AG20443 (cell line): Measurements from ENCODE around the gene LTBP4.
A peak's percentile ranks its signal among the peaks of the same experiment; 100 is the strongest.
"Not testable (repeated sequence)": the region's sequence is repeated elsewhere in the genome, so short reads cannot be mapped to it uniquely, and the experiment has no call there.

Experiments
- DNase-seq: peaks from one replicate; pipeline ENCODE4 v3.0.0; 2012; ENCODE audit warnings: low spot score, mixed read lengths

Gene LTBP4

DNA sequence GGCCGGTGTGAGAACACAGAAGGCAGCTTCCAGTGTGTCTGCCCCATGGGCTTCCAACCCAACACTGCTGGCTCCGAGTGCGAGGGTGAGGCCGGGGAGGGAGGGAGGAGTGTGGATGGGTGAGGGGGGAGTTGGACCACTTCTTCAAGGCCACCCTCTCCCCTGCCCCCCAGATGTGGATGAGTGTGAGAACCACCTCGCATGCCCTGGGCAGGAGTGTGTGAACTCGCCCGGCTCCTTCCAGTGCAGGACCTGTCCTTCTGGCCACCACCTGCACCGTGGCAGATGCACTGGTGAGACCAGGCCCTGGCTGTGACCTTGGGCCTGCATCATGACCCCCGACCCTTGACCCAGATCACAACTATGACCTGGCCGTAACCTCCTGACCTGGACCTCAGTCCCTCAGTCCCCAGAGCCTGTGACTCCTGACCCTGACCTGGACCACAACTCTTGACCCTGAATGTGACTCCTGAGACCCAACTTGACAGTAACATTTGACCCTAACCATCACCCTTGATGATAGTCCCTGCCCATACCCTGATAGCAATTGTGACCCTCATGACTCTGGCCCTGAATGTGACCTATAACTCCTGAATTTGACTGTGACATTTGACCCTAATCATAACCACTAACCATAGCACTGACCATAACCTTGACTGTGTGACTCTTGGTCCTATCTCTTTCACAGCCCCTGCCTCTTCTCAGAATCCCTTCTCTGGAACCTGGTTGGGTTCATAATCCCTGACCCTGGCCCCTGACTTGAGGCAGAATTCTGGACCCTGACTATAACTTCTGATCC is 10.9 kb downstream of the LTBP4 start:
- no peak for DNase-seq

DNA sequence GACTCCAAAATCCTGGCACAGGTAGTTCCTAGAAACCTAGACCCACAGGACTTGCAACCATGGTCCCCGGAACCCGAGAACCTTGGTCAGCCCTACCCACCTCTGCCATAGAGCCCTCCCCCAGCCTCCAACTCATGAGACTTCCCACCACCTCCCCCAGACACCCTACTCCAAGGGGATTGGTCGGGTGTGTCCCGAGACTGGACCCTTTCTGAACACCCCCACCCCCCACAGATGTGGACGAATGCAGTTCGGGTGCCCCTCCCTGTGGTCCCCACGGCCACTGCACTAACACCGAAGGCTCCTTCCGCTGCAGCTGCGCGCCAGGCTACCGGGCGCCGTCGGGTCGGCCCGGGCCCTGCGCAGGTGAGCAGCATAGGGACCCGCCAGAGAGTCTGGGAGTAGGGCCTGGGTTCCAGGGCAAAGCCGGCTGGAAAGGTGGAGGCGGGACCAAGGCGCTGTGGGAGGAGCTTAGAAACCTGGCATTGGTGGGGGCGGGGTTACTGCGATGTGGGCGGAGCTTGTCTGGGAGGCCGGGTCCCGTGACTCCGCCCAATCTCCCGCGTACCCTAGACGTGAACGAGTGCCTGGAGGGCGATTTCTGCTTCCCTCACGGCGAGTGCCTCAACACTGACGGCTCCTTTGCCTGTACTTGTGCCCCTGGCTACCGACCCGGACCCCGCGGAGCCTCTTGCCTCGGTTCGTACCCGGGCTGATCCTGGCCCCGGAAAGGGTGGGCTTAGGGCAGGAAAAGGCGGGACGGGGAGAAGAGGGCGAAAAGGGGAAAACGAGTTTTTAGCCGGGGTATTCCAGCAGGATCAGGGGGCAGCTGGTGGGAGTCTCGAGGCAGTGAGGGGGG is 11.9 kb downstream of the LTBP4 start:
- peak; percentile 62 for DNase-seq

DNA sequence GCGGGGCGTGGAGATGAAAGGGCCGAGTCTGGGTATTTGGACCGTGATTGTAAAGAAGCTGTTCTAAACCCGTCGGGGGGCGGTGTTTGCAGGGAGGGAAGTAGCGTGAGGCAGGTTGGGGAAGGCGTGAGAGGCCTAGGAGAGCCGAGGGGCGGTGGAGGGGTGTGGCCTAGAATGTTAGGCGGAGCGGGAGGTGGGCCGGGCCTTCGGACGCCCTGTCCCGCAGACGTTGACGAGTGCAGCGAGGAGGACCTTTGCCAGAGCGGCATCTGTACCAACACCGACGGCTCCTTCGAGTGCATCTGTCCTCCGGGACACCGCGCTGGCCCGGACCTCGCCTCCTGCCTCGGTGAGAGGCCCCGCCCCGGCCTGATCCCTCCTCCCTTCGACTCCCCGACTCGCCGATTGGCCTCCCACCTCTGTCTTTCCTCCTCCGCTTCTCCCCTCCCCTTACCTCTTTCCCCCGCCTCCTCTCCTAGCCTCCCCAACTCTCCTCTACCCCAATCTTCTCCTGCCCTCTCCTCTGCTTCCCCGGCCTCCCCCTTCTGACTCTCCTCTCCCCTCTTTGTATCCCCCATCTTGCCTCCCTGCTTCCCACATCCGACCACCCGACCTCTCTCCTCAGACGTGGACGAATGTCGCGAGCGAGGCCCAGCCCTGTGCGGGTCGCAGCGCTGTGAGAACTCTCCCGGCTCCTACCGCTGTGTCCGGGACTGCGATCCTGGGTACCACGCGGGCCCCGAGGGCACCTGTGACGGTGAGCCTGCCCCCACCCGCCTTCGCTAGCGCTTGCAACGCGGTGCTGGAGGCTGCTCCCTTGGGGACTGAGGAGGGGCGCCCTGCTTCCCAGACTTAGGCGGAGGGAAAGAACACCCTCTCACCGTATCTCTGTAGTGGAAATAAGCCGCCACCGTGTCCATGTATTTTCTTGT is 12.8 kb downstream of the LTBP4 start:
- DNase-seq = peak; percentile 87

DNA sequence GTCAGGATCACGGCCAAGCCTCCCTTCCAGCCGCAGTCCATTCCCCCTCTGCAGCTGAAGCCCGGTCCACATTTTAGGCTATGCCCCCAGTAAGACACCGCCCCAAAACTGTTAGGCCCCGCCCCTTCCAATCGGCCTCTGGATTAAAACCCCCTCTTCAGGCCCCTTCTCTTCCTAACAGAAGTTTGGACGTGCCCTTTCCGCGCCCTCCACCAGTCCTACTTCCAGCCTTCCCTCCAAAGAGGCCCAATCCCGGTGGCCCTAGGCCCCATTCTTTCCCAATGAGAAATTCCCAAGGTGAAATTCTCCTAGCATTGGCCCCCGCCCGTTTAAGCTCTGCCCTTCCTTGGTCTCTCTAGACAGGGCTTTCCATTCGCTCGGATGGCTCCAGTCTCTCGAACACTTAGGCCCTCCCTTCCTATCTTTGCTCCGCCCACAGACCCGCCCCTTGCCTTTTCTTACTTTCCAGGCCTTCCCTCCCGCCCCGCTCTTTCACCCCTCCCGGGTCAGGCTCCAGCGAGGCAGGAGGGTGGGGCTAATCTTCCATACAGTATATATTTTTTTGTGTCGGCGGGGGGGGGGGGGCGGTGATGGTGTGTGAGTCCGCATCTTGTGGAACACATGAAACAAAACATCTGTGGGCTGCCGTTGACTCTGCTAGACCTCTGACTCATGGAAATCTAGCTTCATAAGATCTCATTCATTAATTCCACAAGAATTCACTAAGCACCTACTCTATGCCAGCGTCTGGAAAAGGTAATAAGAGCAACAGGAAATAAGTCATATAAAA is 13.6 kb downstream of the LTBP4 start:
- DNase-seq = peak; percentile 87

- no peak for DNase-seq
Measured at GRCh38 chr19:40616178-40616577, 15.0 kb downstream of the LTBP4 start.

GRCh38 chr19:40616941-40617340 is 15.8 kb downstream of the LTBP4 start:
- no peak for DNase-seq

DNA sequence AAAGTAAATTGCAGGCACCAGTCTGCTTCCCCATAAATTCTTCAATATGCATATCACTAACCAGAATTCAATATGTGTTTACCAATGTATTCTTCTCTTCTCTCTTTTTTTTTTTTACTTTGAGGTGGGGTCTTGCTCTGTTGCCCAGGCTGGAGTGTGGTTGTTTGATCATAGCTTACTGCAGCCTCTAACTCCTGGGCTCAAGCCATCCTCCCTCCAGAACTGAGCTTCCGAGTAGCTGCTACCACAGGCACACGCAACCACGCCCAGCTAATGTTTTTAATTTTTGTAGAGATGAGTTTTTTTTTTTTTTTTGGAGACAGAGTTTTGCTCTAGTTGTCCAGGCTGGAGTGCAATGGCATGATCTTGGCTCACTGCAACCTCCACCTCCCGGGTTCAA is 16.8 kb downstream of the LTBP4 start:
- no peak for DNase-seq

DNA sequence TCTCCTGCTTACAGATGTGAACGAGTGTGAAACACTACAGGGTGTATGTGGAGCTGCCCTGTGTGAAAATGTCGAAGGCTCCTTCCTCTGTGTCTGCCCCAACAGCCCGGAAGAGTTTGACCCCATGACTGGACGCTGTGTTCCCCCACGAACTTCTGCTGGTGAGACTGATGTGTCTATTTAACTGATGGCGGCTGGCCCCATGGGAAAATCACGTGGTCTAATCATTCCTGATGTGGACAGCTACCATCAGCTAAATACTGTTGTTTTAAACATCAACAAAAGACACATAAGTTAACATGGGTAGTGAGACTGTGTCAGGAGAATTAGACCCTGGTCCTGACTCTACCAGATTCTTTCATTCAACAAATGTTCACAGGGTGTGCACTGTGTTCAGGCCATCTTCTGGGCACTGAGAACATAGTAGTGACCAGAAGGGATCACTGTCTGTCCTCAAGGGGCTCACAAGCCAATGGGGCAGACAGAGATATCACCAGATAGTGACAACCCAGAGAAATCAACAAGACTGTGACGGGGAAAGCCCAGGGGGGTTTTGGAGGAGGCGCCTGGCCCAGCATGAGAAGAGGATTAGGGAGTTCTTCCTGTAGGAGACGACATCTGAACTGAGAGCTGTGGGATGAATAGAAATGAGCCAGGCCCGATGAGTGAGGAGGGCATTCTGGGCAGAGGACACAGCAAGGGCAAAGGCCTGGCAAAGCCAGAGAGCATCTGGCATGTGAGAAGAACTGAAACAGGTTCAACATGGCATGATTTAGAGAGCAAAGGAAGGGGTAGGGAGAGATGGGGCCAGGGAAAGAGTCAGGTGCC is 18.4 kb downstream of the LTBP4 start:
- no peak for DNase-seq

- DNase-seq = no peak
Measured at GRCh38 chr19:40620161-40620485, 19.0 kb downstream of the LTBP4 start.

DNA sequence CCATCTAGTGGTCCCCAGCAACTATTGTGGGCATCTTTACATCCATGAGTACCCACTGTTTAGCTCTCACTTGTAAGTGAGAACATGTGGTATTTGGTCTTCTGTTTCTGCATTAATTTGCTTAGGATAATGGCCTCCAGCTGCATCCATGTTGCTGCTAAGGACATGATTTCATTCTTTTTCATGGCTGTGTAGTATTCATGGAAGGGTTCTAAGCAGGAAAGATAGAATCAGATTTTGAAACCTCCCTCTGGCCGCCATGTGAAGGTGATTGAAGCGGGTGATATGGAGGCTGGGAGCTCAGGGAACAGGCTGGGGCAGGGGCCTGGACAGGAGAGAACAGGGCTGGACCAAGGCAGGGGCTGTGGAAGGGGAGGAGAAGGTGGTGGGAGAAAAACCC is 20.1 kb downstream of the LTBP4 start:
- no peak for DNase-seq

DNA sequence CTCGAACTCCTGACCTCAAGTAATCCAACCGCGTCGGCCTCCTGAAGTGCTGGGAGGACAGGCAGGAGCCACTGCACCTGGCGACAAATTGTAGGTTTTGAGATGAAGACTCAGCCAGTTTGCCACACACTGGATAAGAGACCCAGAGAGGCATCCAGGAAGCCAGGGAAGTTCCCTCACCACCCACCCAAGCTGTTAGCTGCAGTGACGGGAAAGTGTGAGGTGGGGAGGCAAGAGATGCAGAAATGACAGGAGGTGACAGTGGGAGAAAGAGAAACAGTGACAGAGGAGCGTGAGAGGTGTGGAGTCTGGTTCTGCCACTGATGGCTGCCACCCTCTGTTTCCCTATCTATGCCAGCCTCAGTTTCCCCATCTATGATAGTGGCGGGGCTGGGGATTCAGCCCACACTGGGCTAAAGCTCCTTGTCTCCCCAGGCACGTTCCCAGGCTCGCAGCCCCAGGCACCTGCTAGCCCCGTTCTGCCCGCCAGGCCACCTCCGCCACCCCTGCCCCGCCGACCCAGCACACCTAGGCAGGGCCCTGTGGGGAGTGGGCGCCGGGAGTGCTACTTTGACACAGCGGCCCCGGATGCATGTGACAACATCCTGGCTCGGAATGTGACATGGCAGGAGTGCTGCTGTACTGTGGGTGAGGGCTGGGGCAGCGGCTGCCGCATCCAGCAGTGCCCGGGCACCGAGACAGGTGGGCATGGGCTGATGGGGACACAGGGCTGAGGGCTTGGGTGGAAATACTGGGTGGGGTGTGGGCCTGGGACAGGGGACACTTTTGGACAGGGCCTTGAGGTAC is 21.0 kb downstream of the LTBP4 start:
- no peak for DNase-seq

- no peak for DNase-seq
Measured at GRCh38 chr19:40622773-40623075, 21.6 kb downstream of the LTBP4 start.

DNA sequence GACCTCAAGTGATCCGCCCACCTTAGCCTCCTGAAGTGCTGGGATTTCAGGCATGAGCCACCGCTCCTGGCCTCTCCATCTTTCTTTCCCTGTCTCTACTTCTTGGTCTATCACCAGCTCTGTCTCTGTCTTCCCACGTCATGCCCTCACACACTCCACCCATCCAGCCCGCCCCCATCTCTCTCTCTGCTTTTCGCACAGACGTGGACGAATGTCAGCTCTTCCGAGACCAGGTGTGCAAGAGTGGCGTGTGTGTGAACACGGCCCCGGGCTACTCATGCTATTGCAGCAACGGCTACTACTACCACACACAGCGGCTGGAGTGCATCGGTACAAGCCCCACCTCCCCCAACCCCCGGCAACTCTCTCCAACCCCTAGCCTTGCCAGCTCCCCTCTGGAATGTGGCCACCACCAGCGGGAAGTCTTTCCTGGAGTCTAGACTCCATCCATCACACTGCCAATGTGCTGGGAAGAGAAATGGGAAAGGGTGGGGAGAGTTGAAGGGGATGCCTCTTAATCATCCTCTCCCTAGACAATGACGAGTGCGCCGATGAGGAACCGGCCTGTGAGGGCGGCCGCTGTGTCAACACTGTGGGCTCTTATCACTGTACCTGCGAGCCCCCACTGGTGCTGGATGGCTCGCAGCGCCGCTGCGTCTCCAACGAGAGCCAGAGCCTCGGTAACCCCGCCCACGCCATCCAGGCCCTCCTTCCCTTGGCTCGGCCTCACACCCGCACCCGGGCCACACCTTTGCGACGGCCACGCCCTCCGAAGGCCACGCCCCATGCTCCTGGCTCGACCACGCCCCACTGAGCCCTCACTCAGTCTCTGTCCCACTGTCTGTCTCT is 22.5 kb downstream of the LTBP4 start:
- DNase-seq = no peak

DNA sequence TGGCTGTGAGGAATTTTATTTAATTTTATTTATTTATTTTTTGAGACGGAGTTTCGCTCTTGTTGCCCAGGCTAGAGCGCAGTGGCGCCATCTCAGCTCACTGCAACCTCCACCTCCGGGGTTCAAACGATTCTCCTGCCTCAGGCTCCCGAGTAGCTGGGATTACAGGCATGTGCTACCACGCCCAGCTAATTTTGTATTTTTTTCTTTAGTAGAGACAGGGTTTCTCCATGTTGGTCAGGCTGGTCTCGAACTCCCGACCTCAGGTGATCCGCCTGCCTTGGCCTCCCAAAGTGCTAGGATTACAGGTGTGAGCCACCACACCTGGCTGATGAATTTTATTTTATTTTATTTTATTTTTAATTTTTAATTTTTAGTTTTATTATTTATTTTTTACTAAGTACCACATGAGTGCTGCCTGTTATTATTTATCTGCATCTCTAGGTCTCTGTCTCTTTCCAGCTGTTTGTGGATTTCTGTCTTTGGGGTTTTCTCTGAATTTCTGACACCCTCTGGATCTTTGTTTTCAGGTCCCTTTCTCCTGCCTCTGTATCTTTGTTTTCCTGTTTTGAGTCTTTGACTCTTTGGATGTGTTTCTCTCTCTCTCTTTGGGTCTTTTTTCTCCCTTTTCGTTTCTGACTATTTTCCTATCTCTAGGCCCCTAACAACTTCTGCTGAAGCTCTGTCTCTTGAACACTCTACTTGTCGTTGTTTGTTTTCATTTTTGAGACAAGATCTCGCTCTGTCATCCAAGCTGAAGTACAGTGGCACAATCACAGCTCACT is 23.4 kb downstream of the LTBP4 start:
- not testable (repeated sequence) for DNase-seq

DNA sequence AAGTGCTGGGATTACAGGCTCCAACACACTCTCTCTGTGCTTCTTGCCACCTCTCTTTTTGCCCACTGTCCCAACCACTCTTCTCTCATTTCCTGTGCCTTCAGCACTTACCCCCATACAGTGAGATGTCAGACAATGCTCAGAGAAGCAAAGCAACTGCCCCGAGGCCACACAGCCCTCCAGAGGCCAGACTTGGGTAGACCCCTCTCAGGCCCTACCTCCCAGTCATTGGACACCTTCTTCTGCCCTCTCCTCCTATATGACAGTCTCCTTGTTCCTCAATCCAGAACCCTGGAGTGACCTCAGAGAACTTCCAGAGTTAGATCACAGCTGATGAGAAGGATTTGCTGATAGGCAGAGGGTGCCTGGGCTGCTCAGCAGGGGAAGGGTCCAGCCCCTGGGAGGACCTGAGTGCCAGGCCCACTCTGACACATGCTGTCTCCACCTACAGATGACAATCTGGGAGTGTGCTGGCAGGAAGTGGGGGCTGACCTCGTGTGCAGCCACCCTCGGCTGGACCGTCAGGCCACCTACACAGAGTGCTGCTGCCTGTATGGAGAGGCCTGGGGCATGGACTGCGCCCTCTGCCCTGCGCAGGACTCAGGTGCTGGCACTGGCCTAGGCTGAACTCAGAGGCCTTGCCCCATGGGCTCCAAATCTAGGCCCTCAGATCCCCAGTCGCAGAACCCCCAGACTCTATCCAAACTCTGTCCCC is 24.4 kb downstream of the LTBP4 start:
- no peak for DNase-seq

- no peak for DNase-seq
Measured at GRCh38 chr19:40626918-40627317, 25.7 kb downstream of the LTBP4 start.

DNA sequence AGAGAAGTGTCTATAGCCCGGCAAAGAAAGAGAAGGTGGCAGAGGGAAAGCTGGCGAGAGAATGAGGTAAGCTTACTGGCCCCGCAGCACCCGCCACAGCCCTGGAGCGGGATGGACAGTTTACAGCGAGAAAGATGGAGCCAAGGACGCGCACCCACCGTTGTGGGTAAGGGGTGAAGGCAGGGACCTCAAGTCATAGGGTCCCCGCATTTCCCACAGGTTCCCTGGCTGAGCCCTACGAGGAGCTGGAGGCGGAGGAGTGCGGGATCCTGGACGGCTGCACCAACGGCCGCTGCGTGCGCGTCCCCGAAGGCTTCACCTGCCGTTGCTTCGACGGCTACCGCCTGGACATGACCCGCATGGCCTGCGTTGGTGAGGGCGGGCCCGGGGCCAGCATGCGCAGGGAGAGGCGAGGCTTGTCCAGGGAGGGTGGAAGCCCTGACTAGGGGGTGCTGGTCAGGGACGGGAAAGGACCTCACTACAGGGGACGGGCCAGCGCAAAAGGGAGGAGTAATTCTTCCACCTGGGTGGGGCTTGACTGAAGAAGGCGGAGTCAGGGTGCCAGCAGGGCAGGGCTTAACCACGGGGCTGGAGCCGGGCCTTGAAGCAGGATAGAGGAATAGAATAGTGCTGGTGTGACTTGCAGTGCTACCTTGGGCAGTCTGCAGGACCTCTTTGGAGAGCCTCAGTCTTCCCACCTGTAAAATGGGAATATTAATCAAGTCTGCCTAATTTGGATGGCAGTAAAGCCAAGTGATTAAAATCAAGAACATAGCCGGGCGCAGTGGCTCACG is 26.5 kb downstream of the LTBP4 start:
- DNase-seq = no peak
